ENCODE measurements around the gene PDHA2.
"Not testable (repeated sequence)": the region's sequence is repeated elsewhere in the genome, so short reads cannot be mapped to it uniquely, and the experiment has no call there.

The PDHA2 gene

GRCh38 chr4:95857761-95858160 is 17.9 kb downstream of the PDHA2 start:
- Histone ChIP-seq H3F3A (ENCODE audit: insufficient read depth, low read length) (no peaks in the 10 kb centered on the region), H2AFZ (ENCODE audit: low read length) (no peak overlapping the region), H3K4me3 (ENCODE audit: low read depth, low read length, poor library complexity, severe bottlenecking) (no peak overlapping the region), H3K27ac (ENCODE audit: low read depth, low read length, poor library complexity, severe bottlenecking) (no peak overlapping the region), H3K36me3 (ENCODE audit: insufficient read depth, low read length) (no peaks in the 10 kb centered on the region), H3K9me2 (ENCODE audit: low read depth, low read length) (no peaks in the 10 kb centered on the region), H4K20me1 (ENCODE audit: insufficient read depth, low read length) (no peaks in the 10 kb centered on the region), H3K4me2 (ENCODE audit: low read length) (no peak overlapping the region), H3K27me3 (ENCODE audit: insufficient read depth, low read length) (no peaks in the 10 kb centered on the region), H3K79me2 (ENCODE audit: insufficient read depth, low read length) (no peaks in the 10 kb centered on the region), H3K9me3 (ENCODE audit: low read length) (no peaks in the 10 kb centered on the region), H3K9ac (ENCODE audit: low read length) (no peak overlapping the region), H3K4me1 (ENCODE audit: insufficient read depth, low read length, severe bottlenecking) (no peaks in the 10 kb centered on the region)
- TF ChIP-seq EZH2 (IDR thresholded peaks at IDR 0.05; ENCODE audit: borderline replicate concordance, low read length) (no peak), CTCF (IDR thresholded peaks at IDR 0.05; ENCODE audit: low read length) (no peak)

DNA sequence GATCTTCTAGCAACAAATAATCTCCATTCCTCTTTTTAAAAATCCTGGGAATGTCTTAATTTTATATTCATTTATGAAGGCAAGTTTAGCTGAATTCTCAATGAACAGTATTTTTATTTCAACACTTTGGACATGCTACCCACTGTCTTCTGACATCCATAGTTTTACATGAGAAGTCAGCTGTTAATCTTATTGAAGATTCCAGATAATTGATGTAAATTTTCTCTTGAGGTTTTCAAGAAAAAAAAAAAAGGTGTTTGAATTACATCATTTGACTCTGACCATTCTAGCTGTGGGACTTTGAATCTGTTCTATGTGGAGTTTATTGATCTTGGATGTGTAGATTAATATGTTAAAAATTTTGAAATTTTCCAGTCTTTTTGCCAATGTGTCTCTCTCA is 28.0 kb downstream of the PDHA2 start:
- H3K4me2 ChIP-seq (ENCODE audit: low read length) = no peak overlapping the region
- H3K79me2 ChIP-seq (ENCODE audit: insufficient read depth, low read length) = no peaks in the 10 kb centered on the region
- no peaks in the 10 kb centered on the region for H3K4me1 ChIP-seq (ENCODE audit: insufficient read depth, low read length, severe bottlenecking)
- H3K9me2 ChIP-seq (ENCODE audit: low read depth, low read length) = no peaks in the 10 kb centered on the region
- H4K20me1 ChIP-seq (ENCODE audit: insufficient read depth, low read length) = no peaks in the 10 kb centered on the region
- no peak overlapping the region for H2AFZ ChIP-seq (ENCODE audit: low read length)
- H3F3A ChIP-seq (ENCODE audit: insufficient read depth, low read length) = no peaks in the 10 kb centered on the region
- H3K27ac ChIP-seq (ENCODE audit: low read depth, low read length, poor library complexity, severe bottlenecking) = no peak overlapping the region
- peaks cover 8% of the 10 kb centered on the region; the same call in 1 of the 2 replicates for H3K9me3 ChIP-seq (ENCODE audit: low read length)
- no peaks in the 10 kb centered on the region for H3K36me3 ChIP-seq (ENCODE audit: insufficient read depth, low read length)
- H3K9ac ChIP-seq (ENCODE audit: low read length) = no peak overlapping the region
- H3K4me3 ChIP-seq (ENCODE audit: low read depth, low read length, poor library complexity, severe bottlenecking) = no peak overlapping the region
- no peak for TF ChIP-seq EZH2 (IDR thresholded peaks at IDR 0.05; ENCODE audit: borderline replicate concordance, low read length)
- TF ChIP-seq CTCF (IDR thresholded peaks at IDR 0.05; ENCODE audit: low read length) = no peak
- no peaks in the 10 kb centered on the region for H3K27me3 ChIP-seq (ENCODE audit: insufficient read depth, low read length)

DNA sequence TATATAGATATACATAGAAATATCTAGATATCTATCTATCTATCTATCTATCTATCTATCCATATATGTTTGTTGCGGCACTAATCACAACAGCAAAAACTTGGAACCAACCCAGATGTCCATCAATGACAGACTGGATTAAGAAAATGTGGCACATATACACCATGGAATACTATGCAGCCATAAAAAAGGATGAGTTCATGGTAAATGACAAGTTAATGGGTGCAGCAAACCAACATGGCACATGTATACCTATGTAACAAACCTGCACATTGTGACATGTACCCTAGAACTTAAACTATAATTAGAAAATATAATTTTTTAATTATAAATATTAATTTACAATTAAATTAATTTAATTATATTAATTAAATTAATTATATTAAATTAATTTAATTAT is 29.5 kb downstream of the PDHA2 start:
- not testable (repeated sequence) for H3F3A ChIP-seq (ENCODE audit: insufficient read depth, low read length); H3K4me1 ChIP-seq (ENCODE audit: insufficient read depth, low read length, severe bottlenecking); H3K4me3 ChIP-seq (ENCODE audit: low read depth, low read length, poor library complexity, severe bottlenecking); H3K9me3 ChIP-seq (ENCODE audit: low read length); H3K36me3 ChIP-seq (ENCODE audit: insufficient read depth, low read length); H3K4me2 ChIP-seq (ENCODE audit: low read length); H3K79me2 ChIP-seq (ENCODE audit: insufficient read depth, low read length); H4K20me1 ChIP-seq (ENCODE audit: insufficient read depth, low read length); H3K27me3 ChIP-seq (ENCODE audit: insufficient read depth, low read length); H2AFZ ChIP-seq (ENCODE audit: low read length); H3K9ac ChIP-seq (ENCODE audit: low read length); H3K27ac ChIP-seq (ENCODE audit: low read depth, low read length, poor library complexity, severe bottlenecking); H3K9me2 ChIP-seq (ENCODE audit: low read depth, low read length)

GRCh38 chr4:95869961-95870500 is 30.1 kb downstream of the PDHA2 start:
- no peak overlapping the region for H3K4me3 ChIP-seq (ENCODE audit: low read depth, low read length, poor library complexity, severe bottlenecking)
- no peak overlapping the region for H3K9ac ChIP-seq (ENCODE audit: low read length)
- no peak overlapping the region for H3K4me2 ChIP-seq (ENCODE audit: low read length)
- peaks cover 8% of the 10 kb centered on the region; the same call in 1 of the 2 replicates for H3K9me3 ChIP-seq (ENCODE audit: low read length)
- H2AFZ ChIP-seq (ENCODE audit: low read length) = no peak overlapping the region
- no peaks in the 10 kb centered on the region for H4K20me1 ChIP-seq (ENCODE audit: insufficient read depth, low read length)
- no peaks in the 10 kb centered on the region for H3K79me2 ChIP-seq (ENCODE audit: insufficient read depth, low read length)
- H3K9me2 ChIP-seq (ENCODE audit: low read depth, low read length) = no peaks in the 10 kb centered on the region
- no peaks in the 10 kb centered on the region for H3F3A ChIP-seq (ENCODE audit: insufficient read depth, low read length)
- TF ChIP-seq EZH2 (IDR thresholded peaks at IDR 0.05; ENCODE audit: borderline replicate concordance, low read length) (no peak), CTCF (IDR thresholded peaks at IDR 0.05; ENCODE audit: low read length) (no peak)
- no peak overlapping the region for H3K27ac ChIP-seq (ENCODE audit: low read depth, low read length, poor library complexity, severe bottlenecking)
- H3K36me3 ChIP-seq (ENCODE audit: insufficient read depth, low read length) = no peaks in the 10 kb centered on the region
- H3K27me3 ChIP-seq (ENCODE audit: insufficient read depth, low read length) = no peaks in the 10 kb centered on the region
- H3K4me1 ChIP-seq (ENCODE audit: insufficient read depth, low read length, severe bottlenecking) = no peaks in the 10 kb centered on the region

Measured in OCI-LY1 (cell line).